Measurements from ENCODE around the gene DOK3. TPM values are rescaled to one million over a fixed set of nuclear protein-coding genes. Genes with fewer than 3 reads are reported as not detected.

DOK3 gene
- total RNA-seq, 1 experiment from 2014 or later = 12.4 TPM

DNA sequence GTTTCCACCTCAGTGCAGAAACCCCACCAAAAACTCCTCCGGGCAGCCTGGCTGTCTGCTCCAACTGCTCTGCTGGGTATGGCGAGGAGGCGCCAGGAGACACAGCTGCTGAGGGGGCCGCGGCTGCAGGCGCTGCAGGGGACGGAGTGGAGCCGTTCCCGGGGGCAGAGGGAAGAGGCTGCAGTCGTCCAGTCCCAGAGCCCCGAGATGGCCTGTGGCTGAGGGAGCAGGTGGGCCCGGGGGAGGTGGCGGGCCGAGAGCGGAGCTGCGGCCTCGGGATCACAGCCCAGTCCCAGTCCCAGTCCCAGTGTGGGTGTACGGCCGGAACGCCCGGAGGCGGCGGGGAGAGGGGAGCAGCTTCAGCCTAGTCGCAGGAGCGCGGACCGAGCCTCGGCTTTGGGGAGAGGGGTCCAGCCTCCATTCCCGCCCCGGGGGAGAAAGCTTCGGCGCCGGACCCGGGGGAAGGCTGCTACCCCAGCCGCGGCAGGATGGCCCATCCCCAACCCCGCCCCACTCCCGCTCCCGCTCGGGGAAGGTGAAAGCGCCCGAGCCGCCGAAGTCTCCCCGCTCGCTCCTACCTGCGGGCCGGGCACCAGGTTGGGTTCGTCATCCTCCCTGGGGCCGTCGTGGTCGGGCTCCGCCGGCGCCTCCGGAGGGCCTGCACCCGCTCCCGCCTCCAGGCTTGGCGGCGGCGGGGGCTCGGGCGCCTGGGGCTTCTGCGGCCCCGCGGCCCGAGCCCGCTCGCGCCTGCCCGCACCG, 44.2 kb upstream of the DOK3 start:
- in situ Hi-C loops (cut with HindIII; ENCODE audit: low pct_unique_long_range_greater_than_20kb, low sequenced_read_pairs) (no loop called here), intact Hi-C loops (cut with micrococcal nuclease; ENCODE audit: unreplicated experiment) (no loop called here)
- DNase-seq (ENCODE audit: low read depth, low spot score) (no peak), ATAC-seq (peak; percentile 77)
- Histone ChIP-seq H3K36me3 (ENCODE audit: control insufficient read depth, insufficient read depth, low read length) (no peaks in the 10 kb centered on the region; the same call in 1 of the 2 replicates), H3K4me1 (ENCODE audit: control insufficient read depth, insufficient read depth, low read length) (peaks cover 13% of the 10 kb centered on the region), H3K9me3 (ENCODE audit: control insufficient read depth, insufficient read depth, low read depth, low read length) (no peaks in the 10 kb centered on the region), H3K27ac (ENCODE audit: low read length) (peak overlapping the region; percentile 74), H3K4me3 (ENCODE audit: low read depth in 2 of 2, low read length in 2 of 2) (peak overlapping the region; percentile 79 to 86), H3K27me3 (ENCODE audit: control insufficient read depth, insufficient read depth, low read length) (no peaks in the 10 kb centered on the region)
- TF ChIP-seq SIN3A (IDR thresholded peaks at IDR 0.05; ENCODE audit: borderline replicate concordance, insufficient read depth, low read depth, low read length) = 0 out of 2 replicates have a peak, but pooled peaks have one; percentile 5
- TF ChIP-seq, protein P1, sequence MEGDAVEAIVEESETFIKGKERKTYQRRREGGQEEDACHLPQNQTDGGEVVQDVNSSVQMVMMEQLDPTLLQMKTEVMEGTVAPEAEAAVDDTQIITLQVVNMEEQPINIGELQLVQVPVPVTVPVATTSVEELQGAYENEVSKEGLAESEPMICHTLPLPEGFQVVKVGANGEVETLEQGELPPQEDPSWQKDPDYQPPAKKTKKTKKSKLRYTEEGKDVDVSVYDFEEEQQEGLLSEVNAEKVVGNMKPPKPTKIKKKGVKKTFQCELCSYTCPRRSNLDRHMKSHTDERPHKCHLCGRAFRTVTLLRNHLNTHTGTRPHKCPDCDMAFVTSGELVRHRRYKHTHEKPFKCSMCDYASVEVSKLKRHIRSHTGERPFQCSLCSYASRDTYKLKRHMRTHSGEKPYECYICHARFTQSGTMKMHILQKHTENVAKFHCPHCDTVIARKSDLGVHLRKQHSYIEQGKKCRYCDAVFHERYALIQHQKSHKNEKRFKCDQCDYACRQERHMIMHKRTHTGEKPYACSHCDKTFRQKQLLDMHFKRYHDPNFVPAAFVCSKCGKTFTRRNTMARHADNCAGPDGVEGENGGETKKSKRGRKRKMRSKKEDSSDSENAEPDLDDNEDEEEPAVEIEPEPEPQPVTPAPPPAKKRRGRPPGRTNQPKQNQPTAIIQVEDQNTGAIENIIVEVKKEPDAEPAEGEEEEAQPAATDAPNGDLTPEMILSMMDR (IDR thresholded peaks at IDR 0.05) = no peak
- POLR2A ChIA-PET = no interaction called here
- CTCF ChIA-PET = no interaction called here
- BruUV-seq (replicated peaks) = no TSS peak

DNA sequence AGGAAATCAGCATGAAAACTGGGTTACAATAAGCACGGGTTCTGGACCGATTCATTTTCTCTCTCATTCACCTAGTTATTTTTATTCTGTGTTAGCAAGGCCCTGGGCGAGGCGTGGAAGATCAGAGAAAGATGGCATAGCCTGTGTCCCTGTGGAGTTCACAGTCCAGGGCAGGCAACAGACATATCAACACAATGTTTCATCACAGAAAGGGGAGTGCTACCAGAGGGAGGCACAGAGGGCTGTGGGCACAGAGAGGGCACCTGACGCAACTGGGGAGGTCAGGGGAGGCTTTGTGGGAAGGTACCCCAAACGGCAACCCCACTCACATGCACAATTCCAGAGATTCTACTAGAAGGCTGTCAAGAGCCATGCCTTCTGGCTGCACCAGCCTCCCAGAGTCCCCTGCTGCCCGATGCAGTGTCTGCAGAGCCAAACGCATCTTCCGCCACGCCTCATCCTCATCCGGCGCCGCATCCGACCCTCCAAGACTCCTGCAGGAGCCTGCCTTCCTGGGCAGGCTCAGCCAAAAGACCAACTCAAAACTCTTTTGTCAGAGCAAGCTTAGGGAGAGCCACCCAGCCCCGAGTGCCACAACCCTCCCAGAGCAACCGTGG, 43.3 kb upstream of the DOK3 start:
- DNase-seq (ENCODE audit: low read depth, low spot score) = no peak
- H3K27me3 ChIP-seq (ENCODE audit: control insufficient read depth, insufficient read depth, low read length) = no peaks in the 10 kb centered on the region
- TF ChIP-seq, protein P2, sequence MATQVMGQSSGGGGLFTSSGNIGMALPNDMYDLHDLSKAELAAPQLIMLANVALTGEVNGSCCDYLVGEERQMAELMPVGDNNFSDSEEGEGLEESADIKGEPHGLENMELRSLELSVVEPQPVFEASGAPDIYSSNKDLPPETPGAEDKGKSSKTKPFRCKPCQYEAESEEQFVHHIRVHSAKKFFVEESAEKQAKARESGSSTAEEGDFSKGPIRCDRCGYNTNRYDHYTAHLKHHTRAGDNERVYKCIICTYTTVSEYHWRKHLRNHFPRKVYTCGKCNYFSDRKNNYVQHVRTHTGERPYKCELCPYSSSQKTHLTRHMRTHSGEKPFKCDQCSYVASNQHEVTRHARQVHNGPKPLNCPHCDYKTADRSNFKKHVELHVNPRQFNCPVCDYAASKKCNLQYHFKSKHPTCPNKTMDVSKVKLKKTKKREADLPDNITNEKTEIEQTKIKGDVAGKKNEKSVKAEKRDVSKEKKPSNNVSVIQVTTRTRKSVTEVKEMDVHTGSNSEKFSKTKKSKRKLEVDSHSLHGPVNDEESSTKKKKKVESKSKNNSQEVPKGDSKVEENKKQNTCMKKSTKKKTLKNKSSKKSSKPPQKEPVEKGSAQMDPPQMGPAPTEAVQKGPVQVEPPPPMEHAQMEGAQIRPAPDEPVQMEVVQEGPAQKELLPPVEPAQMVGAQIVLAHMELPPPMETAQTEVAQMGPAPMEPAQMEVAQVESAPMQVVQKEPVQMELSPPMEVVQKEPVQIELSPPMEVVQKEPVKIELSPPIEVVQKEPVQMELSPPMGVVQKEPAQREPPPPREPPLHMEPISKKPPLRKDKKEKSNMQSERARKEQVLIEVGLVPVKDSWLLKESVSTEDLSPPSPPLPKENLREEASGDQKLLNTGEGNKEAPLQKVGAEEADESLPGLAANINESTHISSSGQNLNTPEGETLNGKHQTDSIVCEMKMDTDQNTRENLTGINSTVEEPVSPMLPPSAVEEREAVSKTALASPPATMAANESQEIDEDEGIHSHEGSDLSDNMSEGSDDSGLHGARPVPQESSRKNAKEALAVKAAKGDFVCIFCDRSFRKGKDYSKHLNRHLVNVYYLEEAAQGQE (IDR thresholded peaks at IDR 0.05; ENCODE audit: insufficient read depth in 1 of 2, low read depth in 2 of 2, low read length in 1 of 2) = no peak
- TF ChIP-seq SIN3A (IDR thresholded peaks at IDR 0.05; ENCODE audit: borderline replicate concordance, insufficient read depth, low read depth, low read length) (no peak), TCF7L2 (IDR thresholded peaks at IDR 0.05; ENCODE audit: low read depth, low read length) (no peak), POLR2AphosphoS5 (IDR thresholded peaks at IDR 0.05; ENCODE audit: low read depth, low read length) (no peak)
- TF ChIP-seq, protein P1 (IDR thresholded peaks at IDR 0.05) = no peak
- intact Hi-C loops (cut with micrococcal nuclease; ENCODE audit: unreplicated experiment) = no loop called here
- ChIA-PET POLR2A (no interaction called here), CTCF (no interaction called here)
- peak overlapping the region; percentile 74 for H3K27ac ChIP-seq (ENCODE audit: low read length)
- no peaks in the 10 kb centered on the region; the same call in 1 of the 2 replicates for H3K36me3 ChIP-seq (ENCODE audit: control insufficient read depth, insufficient read depth, low read length)
- peak overlapping the region; percentile 79 to 86 for H3K4me3 ChIP-seq (ENCODE audit: low read depth in 2 of 2, low read length in 2 of 2)
- 0 out of 2 replicates have a peak, but pooled peaks have one; percentile 4 for ATAC-seq
- in situ Hi-C loops (cut with HindIII; ENCODE audit: low pct_unique_long_range_greater_than_20kb, low sequenced_read_pairs) = no loop called here
- no TSS peak for BruUV-seq (replicated peaks)
- H3K4me1 ChIP-seq (ENCODE audit: control insufficient read depth, insufficient read depth, low read length) = peaks cover 21% of the 10 kb centered on the region
- no peaks in the 10 kb centered on the region for H3K9me3 ChIP-seq (ENCODE audit: control insufficient read depth, insufficient read depth, low read depth, low read length)
